HG02885 (cell line): Measurements from ENCODE around the gene IMPA2.

ENCODE experiments used
- ATAC-seq: cut with Tn5 transposase; IDR thresholded peaks from one replicate; pipeline ENCODE4 v1.9.1; 2021; ENCODE audit warnings: mild to moderate bottlenecking; ENCODE audit not compliant: unreplicated experiment, poor library complexity

IMPA2 gene

GRCh38 chr18:11986061-11986460 is 4.8 kb downstream of the IMPA2 start:
- no peak for ATAC-seq

- no peak for ATAC-seq
Observed at GRCh38 chr18:11987527-11987926, 6.2 kb downstream of the IMPA2 start.

- ATAC-seq: no peak
Observed at GRCh38 chr18:11989174-11989573, 7.9 kb downstream of the IMPA2 start.

- ATAC-seq: no peak
Observed at GRCh38 chr18:11989966-11990380, 8.7 kb downstream of the IMPA2 start.

GRCh38 chr18:11990539-11990938 is 9.2 kb downstream of the IMPA2 start:
- ATAC-seq: no peak

GRCh38 chr18:11991021-11991795 is 9.9 kb downstream of the IMPA2 start:
- no peak for ATAC-seq

- ATAC-seq: no peak
Observed at GRCh38 chr18:11992096-11992790, 10.9 kb downstream of the IMPA2 start.

GRCh38 chr18:11993264-11993916 is 12.1 kb downstream of the IMPA2 start:
- no peak for ATAC-seq

GRCh38 chr18:11994336-11994702 is 13.0 kb downstream of the IMPA2 start:
- no peak for ATAC-seq

GRCh38 chr18:11994703-11995444 is 13.6 kb downstream of the IMPA2 start:
- no peak for ATAC-seq

GRCh38 chr18:11995445-11996189 is 14.3 kb downstream of the IMPA2 start:
- peak; percentile 84 for ATAC-seq

GRCh38 chr18:11996190-11996754 is 15.0 kb downstream of the IMPA2 start:
- ATAC-seq: no peak

GRCh38 chr18:11996907-11997306 is 15.6 kb downstream of the IMPA2 start:
- ATAC-seq: no peak

GRCh38 chr18:11997466-11997865 is 16.2 kb downstream of the IMPA2 start:
- ATAC-seq: no peak

GRCh38 chr18:11998193-11998592 is 16.9 kb downstream of the IMPA2 start:
- ATAC-seq: no peak

GRCh38 chr18:11999429-11999828 is 18.1 kb downstream of the IMPA2 start:
- no peak for ATAC-seq

GRCh38 chr18:12000072-12000659 is 18.9 kb downstream of the IMPA2 start:
- no peak for ATAC-seq

GRCh38 chr18:12001421-12001820 is 20.1 kb downstream of the IMPA2 start:
- no peak for ATAC-seq

GRCh38 chr18:12003894-12004293 is 22.6 kb downstream of the IMPA2 start:
- no peak for ATAC-seq
